K562 (cell line): ENCODE measurements around the gene HS3ST2. TPM values are rescaled to one million over a fixed set of nuclear protein-coding genes. Genes with fewer than 3 reads are reported as not detected.

Experiments
- ATAC-seq: fragments of 200-7000 bp; cut with Tn5 transposase; 3 replicates; pipeline ENCODE4 v1.9.1; 2020; ENCODE audit warnings: moderate library complexity
- BruUV-seq: library from RNA; stranded (reverse); fragments of 400-500 nt; replicated peaks from 2 replicates; lab custom pipeline; 2021; lab: Mats Ljungman, UMichigan
- CTCF ChIA-PET: fragments of 300-600 bp; formaldehyde crosslinking; extraction: SDS; loops from one replicate; lab custom pipeline; 2021; ENCODE audit warnings: low intra/inter-chr PET ratio; lab: Yijun Ruan, JAX
- POLR2A ChIA-PET: fragments of 300-600, 350-650 bp; sonication (Branson Sonifier 250); formaldehyde crosslinking; extraction: SDS; loops from one replicate; lab custom pipeline; 2021; ENCODE audit warnings: antibody characterized with exemption, inconsistent platforms; lab: Yijun Ruan, JAX
- DNase-seq, 4 experiments: peaks; one replicate each; pipeline versions ENCODE4 v3.0.0 to v3.0.0-alpha.2; 2011 to 2018; ENCODE audit warnings: low spot score in 3 of 4, mixed read lengths in 3 of 4; ENCODE audit errors: extremely low read depth in 1 of 4
- FAIRE-seq: peaks from 2 replicates; lab custom pipeline; 2011; peaks lifted over from hg19 to GRCh38; lab: Jason Lieb, UNC
- H2AFZ ChIP-seq: 2 replicates; pipeline ENCODE4 v1.6.0; 2011; ENCODE audit warnings: low read depth, low read length, control low read depth, inconsistent platforms
- H3K27ac ChIP-seq: fragments of 200-600 bp; 3 replicates; pipeline ENCODE4 v1.8.0; 2011; ENCODE audit warnings: low read depth, mild to moderate bottlenecking, control low read depth, inconsistent platforms, low read length, moderate library complexity, mixed read lengths; ENCODE audit errors: extremely low read depth
- H3K27me3 ChIP-seq, 2 experiments: fragments of 300-600 bp in 1 of 2; 2 replicates in 1 of 2; 3 replicates in 1 of 2; pipeline versions ENCODE4 v1.6.0 to v1.8.0; 2011; ENCODE audit warnings: inconsistent platforms in 2 of 2, low read length in 2 of 2, mild to moderate bottlenecking in 1 of 2, mixed read lengths in 1 of 2, moderate library complexity in 1 of 2; ENCODE audit not compliant: control insufficient read depth in 2 of 2, insufficient read depth in 2 of 2
- H3K36me3 ChIP-seq: fragments of 300-600 bp; 3 replicates; pipeline ENCODE4 v1.8.0; 2011; ENCODE audit warnings: mild to moderate bottlenecking, low read length, inconsistent platforms; ENCODE audit not compliant: control insufficient read depth, insufficient read depth
- H3K4me1 ChIP-seq, 2 experiments: fragments of 200-600 bp in 1 of 2; replicated peaks in 1 of 2; 2 replicates in 1 of 2; 3 replicates in 1 of 2; pipeline versions ENCODE4 v1.5.1 to v1.8.0; 2011; ENCODE audit warnings: inconsistent platforms in 2 of 2, low read length in 2 of 2, mild to moderate bottlenecking in 1 of 2, mixed read lengths in 1 of 2, moderate library complexity in 1 of 2; ENCODE audit not compliant: control insufficient read depth in 2 of 2, insufficient read depth in 2 of 2
- H3K4me2 ChIP-seq: 2 replicates; pipeline ENCODE4 v1.6.1; 2011; ENCODE audit warnings: low read length, control low read depth, inconsistent platforms, mixed read lengths; ENCODE audit not compliant: insufficient read depth
- H3K4me3 ChIP-seq: fragments of 200-600 bp; sonication (generic), shearing (Covaris generic); 2 replicates; pipeline ENCODE4 v1.5.1; 2016; ENCODE audit warnings: control low read depth, inconsistent platforms
- H3K79me2 ChIP-seq: fragments of 200-600 bp; 3 replicates; pipeline ENCODE4 v1.8.0; 2011; ENCODE audit warnings: low read length, inconsistent platforms; ENCODE audit not compliant: control insufficient read depth, insufficient read depth
- H3K9ac ChIP-seq, 2 experiments: 2 replicates each; pipeline versions ENCODE4 v1.6.0 to v1.6.1; 2011; ENCODE audit warnings: low read depth in 2 of 2, low read length in 2 of 2, control low read depth in 1 of 2, inconsistent platforms in 1 of 2, mild to moderate bottlenecking in 1 of 2, mixed read lengths in 1 of 2; ENCODE audit not compliant: insufficient read depth in 1 of 2
- H3K9me1 ChIP-seq: one replicate; pipeline ENCODE4 v1.6.0; 2011; ENCODE audit warnings: inconsistent platforms, mild to moderate bottlenecking, low read length, moderate library complexity; ENCODE audit not compliant: control insufficient read depth, insufficient read depth
- H3K9me3 ChIP-seq: replicated peaks from 2 replicates; pipeline ENCODE4 v1.5.1; 2011; ENCODE audit warnings: low read depth, low read length, inconsistent platforms; ENCODE audit not compliant: control insufficient read depth, insufficient read depth
- H4K20me1 ChIP-seq: replicated peaks from 2 replicates; pipeline ENCODE4 v1.6.1; 2011; ENCODE audit warnings: low read length, inconsistent platforms, mixed read lengths; ENCODE audit not compliant: control insufficient read depth, insufficient read depth
- HDAC2 ChIP-seq: fragments of 450-650 bp; IDR thresholded peaks from 2 replicates; pipeline ENCODE4 v1.6.1; 2016; ENCODE audit warnings: mild to moderate bottlenecking
- HMG20B ChIP-seq: fragments of 250-450 bp; sonication (Bioruptor Pico); IDR thresholded peaks from 2 replicates; pipeline ENCODE4 v1.5.0; 2021; ENCODE audit warnings: mild to moderate bottlenecking
- MED1 ChIP-seq: sonication (generic); formaldehyde crosslinking; IDR thresholded peaks from 2 replicates; pipeline ENCODE4 v1.8.1; 2023; ENCODE audit warnings: missing genetic modification reagents, borderline replicate concordance
- POLR2B ChIP-seq: fragments of 450-650 bp; IDR thresholded peaks from 2 replicates; pipeline ENCODE4 v1.6.1; 2018; ENCODE audit warnings: low read depth; ENCODE audit not compliant: partially characterized antibody
- TEAD1 ChIP-seq, 2 experiments: fragments of 450-650 bp in 1 of 2; sonication (generic) in 1 of 2; formaldehyde crosslinking; IDR thresholded peaks; 2 replicates each; pipeline versions ENCODE4 v1.4.0 to v1.8.0; 2020 to 2022; ENCODE audit warnings: mild to moderate bottlenecking in 2 of 2, missing genetic modification reagents in 1 of 2
- ZSCAN29 ChIP-seq: fragments of 450-650 bp; IDR thresholded peaks from 2 replicates; pipeline ENCODE4 v1.6.1; 2017
- in situ Hi-C: fragments of 300-500 bp; cut with MboI; formaldehyde crosslinking; loops from 4 replicates; pipeline ENCODE4 v1.15.0; 2018; ENCODE audit warnings: inconsistent platforms, mixed read lengths
- intact Hi-C: fragments of 100-400 bp; cut with micrococcal nuclease; formaldehyde crosslinking; loops from 2 replicates; pipeline ENCODE4 v1.14.2; 2022
- polyA plus RNA-seq, 8 experiments: library from polyadenylated mRNA; depleted of rRNA in 4 of 8; stranded (reverse) in 5 of 8; unstranded in 3 of 8; fragments of >200 nt; fragmentation: Nextera tagmentation in 2 of 8; fragmentation: Illumina TruSeq in 1 of 8; extraction: Ambion mirVana in 2 of 8; extraction: Trizol in 1 of 8; gene quantifications; 2 replicates each; pipeline versions ENCODE4 v1.2.1 to v1.2.3, GENCODE V29; 2011 to 2014; ENCODE audit warnings: inconsistent platforms in 1 of 8, missing spikeins in 1 of 8
- total RNA-seq, 7 experiments: library from RNA; depleted of rRNA in 6 of 7; stranded (reverse); fragments of >200 nt in 6 of 7; fragmentation: Illumina TruSeq in 2 of 7; extraction: Trizol in 2 of 7; gene quantifications; 2 replicates each; pipeline versions ENCODE4 v1.2.1 to v1.2.3, GENCODE V29; 2011 to 2021; ENCODE audit warnings: low replicate concordance in 1 of 7
- TF ChIP-seq, protein P1 (sequence below): sonication (generic); formaldehyde crosslinking; IDR thresholded peaks from 2 replicates; pipeline ENCODE4 v1.8.1; 2023; ENCODE audit warnings: mild to moderate bottlenecking, missing genetic modification reagents
- TF ChIP-seq, protein P2 (sequence below): fragments of 250-450 bp; sonication (Bioruptor Pico); IDR thresholded peaks from 2 replicates; pipeline ENCODE4 v1.8.0; 2022; ENCODE audit warnings: inconsistent platforms
- TF ChIP-seq, protein P3 (sequence below): fragments of 450-650 bp; formaldehyde crosslinking; IDR thresholded peaks from 2 replicates; pipeline ENCODE4 v1.4.0; 2020; ENCODE audit warnings: mild to moderate bottlenecking, moderate library complexity

Gene HS3ST2
- total and polyA plus RNA-seq, 9 of the 15 experiments (the other 6 are each of a cell fraction or from before 2014, with no cell fraction given) = not detected

DNA sequence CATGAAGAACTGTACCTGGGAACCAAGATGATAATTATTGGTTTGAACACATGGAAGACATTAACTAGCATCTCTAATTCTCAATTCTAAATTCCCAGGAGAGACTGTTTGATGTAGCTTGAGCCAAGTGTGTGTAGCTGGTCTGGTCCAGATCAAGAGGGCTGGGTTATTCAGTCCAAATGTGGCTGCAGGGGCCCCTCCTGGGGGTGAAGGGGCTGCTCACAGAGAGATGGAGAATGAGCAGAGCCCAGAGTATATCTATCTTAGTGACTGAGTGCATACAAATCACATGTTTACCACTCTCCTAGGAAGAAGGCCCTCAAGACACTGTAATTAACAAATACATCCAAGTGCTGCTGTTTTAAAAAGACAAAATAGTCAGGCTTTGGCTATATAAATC, 50.4 kb downstream of the HS3ST2 start:
- Histone ChIP-seq H3K4me1 (no peaks in the 10 kb centered on the region), H2AFZ (no peak overlapping the region), H4K20me1 (no peaks in the 10 kb centered on the region), H3K79me2 (no peaks in the 10 kb centered on the region), H3K9me3 (no peaks in the 10 kb centered on the region), H3K4me2 (no peak overlapping the region), H3K36me3 (no peaks in the 10 kb centered on the region), H3K9me1 (no peaks in the 10 kb centered on the region), H3K9ac (no peak overlapping the region), H3K27me3 (peaks cover 0 to 3% of the 10 kb centered on the region in 2 experiments; a peak in 1 of 5 replicates), H3K4me3 (no peak overlapping the region), H3K27ac (no peak overlapping the region)
- BruUV-seq = no TSS peak
- no peak for DNase-seq
- in situ Hi-C loops = no loop called here
- intact Hi-C loops = no loop called here
- TF ChIP-seq, protein P1, sequence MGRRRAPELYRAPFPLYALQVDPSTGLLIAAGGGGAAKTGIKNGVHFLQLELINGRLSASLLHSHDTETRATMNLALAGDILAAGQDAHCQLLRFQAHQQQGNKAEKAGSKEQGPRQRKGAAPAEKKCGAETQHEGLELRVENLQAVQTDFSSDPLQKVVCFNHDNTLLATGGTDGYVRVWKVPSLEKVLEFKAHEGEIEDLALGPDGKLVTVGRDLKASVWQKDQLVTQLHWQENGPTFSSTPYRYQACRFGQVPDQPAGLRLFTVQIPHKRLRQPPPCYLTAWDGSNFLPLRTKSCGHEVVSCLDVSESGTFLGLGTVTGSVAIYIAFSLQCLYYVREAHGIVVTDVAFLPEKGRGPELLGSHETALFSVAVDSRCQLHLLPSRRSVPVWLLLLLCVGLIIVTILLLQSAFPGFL = no peak
- no peak for TF ChIP-seq ZSCAN29
- TF ChIP-seq, protein P2, sequence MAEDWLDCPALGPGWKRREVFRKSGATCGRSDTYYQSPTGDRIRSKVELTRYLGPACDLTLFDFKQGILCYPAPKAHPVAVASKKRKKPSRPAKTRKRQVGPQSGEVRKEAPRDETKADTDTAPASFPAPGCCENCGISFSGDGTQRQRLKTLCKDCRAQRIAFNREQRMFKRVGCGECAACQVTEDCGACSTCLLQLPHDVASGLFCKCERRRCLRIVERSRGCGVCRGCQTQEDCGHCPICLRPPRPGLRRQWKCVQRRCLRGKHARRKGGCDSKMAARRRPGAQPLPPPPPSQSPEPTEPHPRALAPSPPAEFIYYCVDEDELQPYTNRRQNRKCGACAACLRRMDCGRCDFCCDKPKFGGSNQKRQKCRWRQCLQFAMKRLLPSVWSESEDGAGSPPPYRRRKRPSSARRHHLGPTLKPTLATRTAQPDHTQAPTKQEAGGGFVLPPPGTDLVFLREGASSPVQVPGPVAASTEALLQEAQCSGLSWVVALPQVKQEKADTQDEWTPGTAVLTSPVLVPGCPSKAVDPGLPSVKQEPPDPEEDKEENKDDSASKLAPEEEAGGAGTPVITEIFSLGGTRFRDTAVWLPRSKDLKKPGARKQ (CRISPR knock-in tag) = no peak
- no peak for TF ChIP-seq HDAC2
- no peak for TF ChIP-seq TEAD1 (CRISPR knock-in tag; IDR thresholded peaks at IDR 0.05)
- TF ChIP-seq HMG20B (CRISPR knock-in tag) = no peak
- no peak for TF ChIP-seq MED1 (CRISPR knock-in tag)
- no peak for TF ChIP-seq POLR2B
- TF ChIP-seq, protein P3, sequence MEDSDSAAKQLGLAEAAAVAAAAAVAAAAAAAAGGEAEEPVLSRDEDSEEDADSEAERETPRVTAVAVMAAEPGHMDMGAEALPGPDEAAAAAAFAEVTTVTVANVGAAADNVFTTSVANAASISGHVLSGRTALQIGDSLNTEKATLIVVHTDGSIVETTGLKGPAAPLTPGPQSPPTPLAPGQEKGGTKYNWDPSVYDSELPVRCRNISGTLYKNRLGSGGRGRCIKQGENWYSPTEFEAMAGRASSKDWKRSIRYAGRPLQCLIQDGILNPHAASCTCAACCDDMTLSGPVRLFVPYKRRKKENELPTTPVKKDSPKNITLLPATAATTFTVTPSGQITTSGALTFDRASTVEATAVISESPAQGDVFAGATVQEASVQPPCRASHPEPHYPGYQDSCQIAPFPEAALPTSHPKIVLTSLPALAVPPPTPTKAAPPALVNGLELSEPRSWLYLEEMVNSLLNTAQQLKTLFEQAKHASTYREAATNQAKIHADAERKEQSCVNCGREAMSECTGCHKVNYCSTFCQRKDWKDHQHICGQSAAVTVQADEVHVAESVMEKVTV (CRISPR knock-in tag) = no peak
- ChIA-PET POLR2A (no interaction called here), CTCF (no interaction called here)
- FAIRE-seq = no peak
- ATAC-seq = no peak
